Natural killer cell (primary cell): ENCODE results near the gene MPHOSPH9. TPM values are rescaled to one million over a fixed set of nuclear protein-coding genes. Genes with fewer than 3 reads are reported as not detected.
A peak's percentile ranks its signal among the peaks of the same experiment; 100 is the strongest.

Experiments
- ATAC-seq, 3 donors: fragments of 150-1000 bp in 2 of 3; fragments of 200-7000 bp in 1 of 3; cut with Tn5 transposase; 1 replicate in 1 of 3; 2 replicates in 2 of 3; pipeline ENCODE4 v1.10.0; 2021; ENCODE audit warnings: mild to moderate bottlenecking in 2 of 3, moderate library complexity in 2 of 3
- DNase-seq, 2 donors: peaks; one replicate each; pipeline versions ENCODE4 v3.0.0 to v3.0.0-alpha.2; 2013 to 2021; ENCODE audit warnings: mixed read lengths in 1 of 2
- H3K27ac ChIP-seq: one replicate; pipeline ENCODE4 v1.5.1; 2013; ENCODE audit warnings: mild to moderate bottlenecking, low read length
- H3K27me3 ChIP-seq: one replicate; pipeline ENCODE4 v1.6.1; 2013; ENCODE audit warnings: low read length; ENCODE audit not compliant: control insufficient read depth, insufficient read depth
- H3K36me3 ChIP-seq: one replicate; pipeline ENCODE4 v1.6.1; 2013; ENCODE audit warnings: low read length; ENCODE audit not compliant: control insufficient read depth, insufficient read depth
- H3K4me1 ChIP-seq: one replicate; pipeline ENCODE4 v1.6.1; 2013; ENCODE audit warnings: low read length; ENCODE audit not compliant: control insufficient read depth, insufficient read depth
- H3K4me3 ChIP-seq: one replicate; pipeline ENCODE4 v1.5.1; 2013; ENCODE audit warnings: low read length
- H3K9me3 ChIP-seq: one replicate; pipeline ENCODE4 v1.6.1; 2013; ENCODE audit warnings: low read length; ENCODE audit not compliant: control insufficient read depth, insufficient read depth
- H3K27ac Mint-ChIP-seq, 2 donors: one replicate each; pipeline ENCODE4 v1.8.0; 2022; ENCODE audit warnings: mild to moderate bottlenecking in 2 of 2, mixed read lengths in 2 of 2, moderate library complexity in 1 of 2
- H3K27me3 Mint-ChIP-seq, 2 donors: one replicate each; pipeline ENCODE4 v1.8.0; 2022; ENCODE audit warnings: low read depth in 2 of 2, mixed read lengths in 2 of 2
- H3K36me3 Mint-ChIP-seq: one replicate; pipeline ENCODE4 v1.8.0; 2022; ENCODE audit warnings: mixed read lengths
- H3K4me1 Mint-ChIP-seq, 2 donors: one replicate each; pipeline ENCODE4 v1.8.0; 2022; ENCODE audit warnings: mixed read lengths in 2 of 2
- H3K4me3 Mint-ChIP-seq: one replicate; pipeline ENCODE4 v1.8.0; 2022; ENCODE audit warnings: mild to moderate bottlenecking, moderate library complexity, mixed read lengths
- H3K9me3 Mint-ChIP-seq, 2 donors: one replicate each; pipeline ENCODE4 v1.8.0; 2022; ENCODE audit warnings: mixed read lengths in 2 of 2
- WGBS: methylation state at CpG from one replicate; pipeline ENCODE4 v1.1.7; 2013; ENCODE audit warnings: missing lambda C conversion rate; ENCODE audit not compliant: insufficient coverage; 5-methylcytosine and 5-hydroxymethylcytosine counted together
- intact Hi-C: fragments of 100-400 bp; cut with micrococcal nuclease; formaldehyde crosslinking; loops from one replicate; pipeline ENCODE4 v1.14.2; 2022
- total RNA-seq, 4 donors: library from RNA; stranded (reverse); fragments of 120-200 nt in 1 of 4; gene quantifications; one replicate each; pipeline versions ENCODE4 v1.2.3 to v1.2.4, GENCODE V29; 2013 to 2022
- TF ChIP-seq, protein P1 (sequence below): fragments of 200-600 bp; IDR thresholded peaks from one replicate; pipeline ENCODE4 v1.8.0; 2022; ENCODE audit warnings: antibody characterized with exemption

MPHOSPH9 gene
- total RNA-seq, 3 donors from 2014 or later (not counting 1 experiment from before 2014, with no cell fraction given) = 97.6 to 114 (median 109) TPM

DNA sequence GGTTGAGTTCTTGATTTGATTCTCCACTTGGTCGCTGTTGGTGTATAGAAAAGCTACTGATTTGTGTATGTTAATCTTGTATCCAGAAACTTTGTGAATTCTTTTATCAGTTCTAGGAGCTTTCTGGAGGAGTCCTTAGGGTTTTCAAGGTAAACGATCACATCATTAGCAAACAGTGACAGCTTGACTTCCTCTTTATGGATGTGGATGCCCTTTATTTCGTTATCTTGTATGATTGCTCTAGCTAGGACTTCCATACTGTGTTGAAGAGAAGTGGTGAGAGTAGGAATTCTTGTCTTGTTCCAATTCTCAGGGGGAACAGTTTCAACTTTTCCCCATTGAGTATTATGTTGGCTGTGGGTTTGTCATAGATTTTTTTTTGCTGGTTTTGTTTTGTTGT lies 12.7 kb upstream of the MPHOSPH9 start:
- WGBS = 91% methylated on average over 3 of the region's 3 CpGs
- no peaks in the 10 kb centered on the region for H3K27me3 Mint-ChIP-seq
- H3K9me3 Mint-ChIP-seq = no peaks in the 10 kb centered on the region
- peaks cover 8% of the 10 kb centered on the region for H3K4me1 ChIP-seq
- H3K4me1 Mint-ChIP-seq = peaks cover 54% of the 10 kb centered on the region in 2 donors
- no peak overlapping the region for H3K27ac ChIP-seq
- H3K27ac Mint-ChIP-seq = peak overlapping the region; percentile 19 to 69
- TF ChIP-seq, protein P1, sequence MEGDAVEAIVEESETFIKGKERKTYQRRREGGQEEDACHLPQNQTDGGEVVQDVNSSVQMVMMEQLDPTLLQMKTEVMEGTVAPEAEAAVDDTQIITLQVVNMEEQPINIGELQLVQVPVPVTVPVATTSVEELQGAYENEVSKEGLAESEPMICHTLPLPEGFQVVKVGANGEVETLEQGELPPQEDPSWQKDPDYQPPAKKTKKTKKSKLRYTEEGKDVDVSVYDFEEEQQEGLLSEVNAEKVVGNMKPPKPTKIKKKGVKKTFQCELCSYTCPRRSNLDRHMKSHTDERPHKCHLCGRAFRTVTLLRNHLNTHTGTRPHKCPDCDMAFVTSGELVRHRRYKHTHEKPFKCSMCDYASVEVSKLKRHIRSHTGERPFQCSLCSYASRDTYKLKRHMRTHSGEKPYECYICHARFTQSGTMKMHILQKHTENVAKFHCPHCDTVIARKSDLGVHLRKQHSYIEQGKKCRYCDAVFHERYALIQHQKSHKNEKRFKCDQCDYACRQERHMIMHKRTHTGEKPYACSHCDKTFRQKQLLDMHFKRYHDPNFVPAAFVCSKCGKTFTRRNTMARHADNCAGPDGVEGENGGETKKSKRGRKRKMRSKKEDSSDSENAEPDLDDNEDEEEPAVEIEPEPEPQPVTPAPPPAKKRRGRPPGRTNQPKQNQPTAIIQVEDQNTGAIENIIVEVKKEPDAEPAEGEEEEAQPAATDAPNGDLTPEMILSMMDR = no peak
- ATAC-seq (no peak), DNase-seq (no peak)
- H3K36me3 Mint-ChIP-seq = no peaks in the 10 kb centered on the region
- intact Hi-C loops = no loop called here
- no peaks in the 10 kb centered on the region for H3K27me3 ChIP-seq
- H3K9me3 ChIP-seq = no peaks in the 10 kb centered on the region
- peaks cover 5% of the 10 kb centered on the region for H3K36me3 ChIP-seq
- no peak overlapping the region for H3K4me3 ChIP-seq
- H3K4me3 Mint-ChIP-seq = no peak overlapping the region

GRCh38 chr12:123243671-123244262 lies 10.8 kb upstream of the MPHOSPH9 start:
- no peak for ATAC-seq
- Histone ChIP-seq H3K4me3 (no peak overlapping the region), H3K27ac (no peak overlapping the region), H3K27me3 (no peaks in the 10 kb centered on the region), H3K36me3 (peaks cover 10% of the 10 kb centered on the region), H3K9me3 (no peaks in the 10 kb centered on the region), H3K4me1 (peaks cover 3% of the 10 kb centered on the region)
- Mint-ChIP-seq H3K9me3 (no peaks in the 10 kb centered on the region), H3K4me1 (peaks cover 42 to 44% of the 10 kb centered on the region in 2 donors), H3K27me3 (no peaks in the 10 kb centered on the region), H3K36me3 (no peaks in the 10 kb centered on the region), H3K4me3 (no peak overlapping the region), H3K27ac (peak overlapping the region in 1 of 2 donors; percentile 53)
- TF ChIP-seq, protein P1 = no peak
- 77% methylated on average over 7 of the region's 7 CpGs for WGBS
- intact Hi-C loops = no loop called here
- DNase-seq = no peak

- WGBS = 40% methylated on average over 11 of the region's 11 CpGs
- Histone ChIP-seq H3K4me1 (peaks cover 9% of the 10 kb centered on the region), H3K4me3 (no peak overlapping the region), H3K36me3 (peaks cover 10% of the 10 kb centered on the region), H3K27me3 (no peaks in the 10 kb centered on the region), H3K27ac (no peak overlapping the region), H3K9me3 (no peaks in the 10 kb centered on the region)
- H3K27me3 Mint-ChIP-seq = no peaks in the 10 kb centered on the region
- no peaks in the 10 kb centered on the region for H3K36me3 Mint-ChIP-seq
- DNase-seq (peak in 1 of 2 donors; percentile 58), ATAC-seq (no peak)
- H3K4me1 Mint-ChIP-seq = peaks cover 38 to 39% of the 10 kb centered on the region in 2 donors
- no peaks in the 10 kb centered on the region for H3K9me3 Mint-ChIP-seq
- no peak overlapping the region for H3K4me3 Mint-ChIP-seq
- peak overlapping the region; percentile 55 to 75 for H3K27ac Mint-ChIP-seq
- intact Hi-C loops = no loop called here
- TF ChIP-seq, protein P1 = no peak
These were observed 9.4 kb upstream of the MPHOSPH9 start for GRCh38 chr12:123242116-123242904.
